Activated T-helper 17 cell treated with anti-CD3 and anti-CD28 coated beads, Interleukin-2, amount 50 U/mL, for 72 hours (primary cell): ENCODE measurements around the gene SLC34A1. TPM values are rescaled to one million over a fixed set of nuclear protein-coding genes. Genes with fewer than 3 reads are reported as not detected.
A peak's percentile ranks its signal among the peaks of the same experiment; 100 is the strongest.

Source experiments
- ATAC-seq: fragments of 150-1000 bp; cut with Tn5 transposase; replicated peaks from 2 replicates; pipeline ENCODE4 v1.10.0; 2021; ENCODE audit warnings: mild to moderate bottlenecking, moderate library complexity
- H3K27ac Mint-ChIP-seq: one replicate; pipeline ENCODE4 v1.8.0; 2022; ENCODE audit warnings: mixed read lengths
- H3K27me3 Mint-ChIP-seq: one replicate; pipeline ENCODE4 v1.8.0; 2022; ENCODE audit warnings: mixed read lengths
- H3K36me3 Mint-ChIP-seq: one replicate; pipeline ENCODE4 v1.8.0; 2022; ENCODE audit warnings: low read depth, mild to moderate bottlenecking, mixed read lengths
- H3K4me1 Mint-ChIP-seq: one replicate; pipeline ENCODE4 v1.8.0; 2022; ENCODE audit warnings: mixed read lengths
- H3K4me3 Mint-ChIP-seq: one replicate; pipeline ENCODE4 v1.8.0; 2022; ENCODE audit warnings: mild to moderate bottlenecking, mixed read lengths
- H3K9me3 Mint-ChIP-seq: one replicate; pipeline ENCODE4 v1.8.0; 2022; ENCODE audit warnings: mixed read lengths
- total RNA-seq, 2 donors: library from RNA; stranded (reverse); gene quantifications; one replicate each; pipeline ENCODE4 v1.2.3, GENCODE V29; 2022

The SLC34A1 gene
- total RNA-seq, 2 donors from 2014 or later: 0.56 to 1.1 TPM

DNA sequence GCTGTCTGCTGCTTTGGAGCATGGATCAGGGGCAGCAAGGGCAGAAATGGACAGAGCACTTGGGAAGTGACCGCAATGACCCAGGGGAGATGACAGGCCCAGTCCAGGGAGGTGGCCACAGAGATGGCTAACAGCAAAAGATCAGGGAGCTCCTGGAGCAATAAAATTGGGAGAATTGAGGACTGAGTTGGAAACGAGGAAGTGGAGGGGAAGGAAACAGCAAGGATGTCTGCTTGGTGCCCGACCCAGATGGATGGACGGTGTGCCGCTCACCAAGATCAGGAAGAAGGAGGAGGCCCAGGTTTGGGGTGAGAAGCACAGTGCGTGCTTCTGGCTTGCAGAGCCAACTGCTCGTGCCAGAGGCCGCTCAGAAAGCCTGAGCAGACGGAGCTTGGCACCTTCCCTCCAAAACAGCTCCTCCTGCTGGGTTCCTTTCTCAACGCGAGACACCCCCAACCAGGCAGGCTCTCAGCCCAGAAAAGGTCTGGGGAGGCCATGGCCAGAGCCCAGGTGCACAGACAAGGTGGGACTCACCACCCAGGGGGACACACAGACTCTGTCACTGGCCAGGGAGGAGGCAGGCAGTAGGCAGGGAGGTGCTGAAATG, 1.7 kb upstream of the SLC34A1 start:
- peak overlapping the region; percentile 3 for H3K27ac Mint-ChIP-seq
- H3K4me1 Mint-ChIP-seq: peaks cover 19% of the 10 kb centered on the region
- H3K9me3 Mint-ChIP-seq: no peaks in the 10 kb centered on the region
- H3K4me3 Mint-ChIP-seq: no peak overlapping the region
- H3K27me3 Mint-ChIP-seq: no peaks in the 10 kb centered on the region
- H3K36me3 Mint-ChIP-seq: no peaks in the 10 kb centered on the region
- no peak for ATAC-seq

- H3K27me3 Mint-ChIP-seq: no peaks in the 10 kb centered on the region
- H3K4me1 Mint-ChIP-seq: peaks cover 22% of the 10 kb centered on the region
- no peak overlapping the region for H3K27ac Mint-ChIP-seq
- no peaks in the 10 kb centered on the region for H3K9me3 Mint-ChIP-seq
- no peak for ATAC-seq
- H3K4me3 Mint-ChIP-seq: no peak overlapping the region
- no peaks in the 10 kb centered on the region for H3K36me3 Mint-ChIP-seq
Measured at GRCh38 chr5:177383181-177383580, 1.1 kb upstream of the SLC34A1 start.

DNA sequence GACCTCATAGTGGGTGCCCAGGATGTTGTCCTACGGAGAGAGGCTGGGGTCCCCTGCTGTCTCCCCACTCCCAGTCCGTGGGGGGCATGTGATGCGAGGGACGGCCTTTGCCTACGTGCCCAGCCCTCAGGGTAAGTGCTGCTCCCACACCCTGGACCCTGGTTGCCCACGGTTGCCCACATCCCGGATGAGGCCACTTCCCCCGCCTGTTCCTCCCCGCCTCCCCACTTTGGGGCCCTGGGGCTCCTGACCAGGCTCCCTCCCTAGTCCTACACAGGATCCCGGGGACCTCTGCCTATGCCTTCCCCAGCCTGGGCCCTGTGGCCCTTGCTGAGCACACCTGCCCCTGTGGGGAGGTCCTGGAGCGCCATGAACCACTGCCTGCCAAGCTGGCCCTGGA, 1.5 kb downstream of the SLC34A1 start:
- no peak overlapping the region for H3K27ac Mint-ChIP-seq
- H3K9me3 Mint-ChIP-seq: no peaks in the 10 kb centered on the region
- H3K4me3 Mint-ChIP-seq: peak overlapping the region; percentile 43
- ATAC-seq: no peak
- no peaks in the 10 kb centered on the region for H3K27me3 Mint-ChIP-seq
- peaks cover 34% of the 10 kb centered on the region for H3K4me1 Mint-ChIP-seq
- no peaks in the 10 kb centered on the region for H3K36me3 Mint-ChIP-seq

DNA sequence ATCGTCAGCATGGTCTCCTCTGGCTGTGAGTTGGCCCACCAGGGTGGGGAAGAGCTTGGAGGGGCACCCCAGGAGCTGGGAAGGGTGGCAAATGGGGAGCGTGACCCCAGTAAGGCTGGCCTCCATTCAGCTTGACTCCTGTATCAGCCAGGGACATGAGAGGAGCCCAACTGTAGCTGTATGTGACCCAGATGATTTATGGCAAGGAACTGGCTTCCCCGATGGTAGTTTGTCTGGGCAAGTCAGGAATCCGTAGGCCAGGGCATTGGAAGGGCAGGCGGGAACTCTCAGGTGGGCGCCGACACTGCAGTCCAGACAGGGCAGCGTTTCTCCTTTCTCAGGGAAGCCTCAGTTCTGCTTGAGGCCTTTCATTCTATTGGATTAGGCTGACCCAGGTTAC, 2.3 kb downstream of the SLC34A1 start:
- ATAC-seq: no peak
- H3K4me1 Mint-ChIP-seq: peaks cover 41% of the 10 kb centered on the region

DNA sequence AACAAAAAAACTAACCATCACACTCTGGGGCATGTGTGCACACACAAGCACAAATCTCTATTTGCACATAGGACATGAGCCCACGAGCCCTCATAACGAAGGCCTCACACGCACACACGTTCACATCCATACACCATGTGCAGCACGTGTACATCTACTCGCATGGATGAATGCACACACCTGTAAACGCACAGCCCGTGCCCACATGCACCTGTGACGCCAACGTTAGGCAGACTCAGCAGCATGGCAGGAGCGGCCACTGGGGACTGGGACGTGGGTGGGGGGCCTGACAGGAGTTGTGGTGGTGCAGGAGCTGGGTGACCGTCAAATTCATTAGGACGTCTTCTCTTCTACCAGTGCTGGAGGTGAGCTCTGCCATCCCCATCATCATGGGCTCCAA, 3.2 kb downstream of the SLC34A1 start:
- no peak overlapping the region for H3K4me3 Mint-ChIP-seq

More for the DNA sequence above, 2.3 kb downstream of the SLC34A1 start:
- Mint-ChIP-seq H3K36me3 (no peaks in the 10 kb centered on the region), H3K4me3 (no peak overlapping the region), H3K27me3 (no peaks in the 10 kb centered on the region), H3K27ac (no peak overlapping the region), H3K9me3 (no peaks in the 10 kb centered on the region)

DNA sequence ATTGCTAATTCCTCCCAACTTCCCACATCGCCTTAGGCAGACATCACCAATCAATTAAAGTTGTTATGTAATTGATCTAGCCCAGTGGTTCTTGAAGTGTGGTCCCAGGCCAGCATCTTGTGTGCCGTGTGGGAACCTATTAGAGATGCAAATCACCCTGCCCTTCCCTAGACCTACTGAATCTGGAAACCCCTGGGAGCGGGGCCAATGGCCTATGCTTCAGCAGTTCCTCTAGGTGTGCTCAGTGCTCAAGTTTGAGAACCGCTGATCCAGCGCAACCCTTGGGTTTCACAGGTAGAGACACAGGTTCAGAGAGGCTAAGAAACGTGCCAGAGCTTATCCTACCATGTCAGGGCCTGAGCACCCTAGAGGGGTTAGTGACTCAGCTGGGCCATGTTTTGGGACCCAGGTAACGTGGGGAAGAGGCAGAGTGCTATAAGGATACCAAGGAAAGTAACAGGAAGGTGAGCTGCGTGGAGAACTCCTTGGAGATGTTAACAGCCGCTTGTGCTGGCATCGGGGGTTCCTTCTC, 4.4 kb downstream of the SLC34A1 start:
- H3K4me1 Mint-ChIP-seq: peaks cover 41% of the 10 kb centered on the region
- no peaks in the 10 kb centered on the region for H3K9me3 Mint-ChIP-seq
- H3K27me3 Mint-ChIP-seq: no peaks in the 10 kb centered on the region
- ATAC-seq: no peak
- peak overlapping the region; percentile 26 for H3K27ac Mint-ChIP-seq
- H3K36me3 Mint-ChIP-seq: no peaks in the 10 kb centered on the region
- H3K4me3 Mint-ChIP-seq: peak overlapping the region; percentile 40

More for the DNA sequence above, 3.2 kb downstream of the SLC34A1 start:
- no peaks in the 10 kb centered on the region for H3K36me3 Mint-ChIP-seq
- no peaks in the 10 kb centered on the region for H3K9me3 Mint-ChIP-seq
- H3K4me1 Mint-ChIP-seq: peaks cover 41% of the 10 kb centered on the region
- H3K27me3 Mint-ChIP-seq: no peaks in the 10 kb centered on the region
- H3K27ac Mint-ChIP-seq: no peak overlapping the region
- no peak for ATAC-seq

- Mint-ChIP-seq H3K4me1 (peaks cover 41% of the 10 kb centered on the region), H3K27ac (peak overlapping the region; percentile 26), H3K9me3 (no peaks in the 10 kb centered on the region), H3K36me3 (no peaks in the 10 kb centered on the region), H3K4me3 (peak overlapping the region; percentile 40), H3K27me3 (no peaks in the 10 kb centered on the region)
- ATAC-seq: peak; percentile 85
Measured at GRCh38 chr5:177389241-177390169, 5.3 kb downstream of the SLC34A1 start.

- H3K27me3 Mint-ChIP-seq: no peaks in the 10 kb centered on the region
- peak overlapping the region; percentile 26 for H3K27ac Mint-ChIP-seq
- H3K9me3 Mint-ChIP-seq: no peaks in the 10 kb centered on the region
- no peaks in the 10 kb centered on the region for H3K36me3 Mint-ChIP-seq
- H3K4me3 Mint-ChIP-seq: peak overlapping the region; percentile 40
- H3K4me1 Mint-ChIP-seq: peaks cover 35% of the 10 kb centered on the region
- peak; percentile 53 for ATAC-seq
Measured at GRCh38 chr5:177390363-177391300, 6.4 kb downstream of the SLC34A1 start.

DNA sequence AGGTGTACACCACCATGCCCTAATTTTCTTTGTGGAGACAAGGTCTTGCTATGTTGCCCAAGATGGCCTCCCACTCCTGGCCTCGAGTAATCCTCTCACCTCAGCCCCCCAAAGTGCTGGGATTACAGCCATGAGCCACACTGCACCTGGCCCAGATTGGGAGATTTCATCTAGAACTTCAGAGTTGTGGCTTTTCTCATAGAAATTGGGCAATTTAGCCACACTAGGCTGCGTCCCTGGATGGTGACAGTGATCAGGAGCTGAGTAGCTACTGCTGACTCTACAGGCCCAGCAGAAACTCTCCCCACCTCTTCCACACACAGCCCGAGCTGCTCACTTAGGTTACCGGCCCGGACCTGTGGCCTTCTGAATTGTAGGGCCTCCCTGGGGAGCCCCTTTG, 8.5 kb downstream of the SLC34A1 start:
- Mint-ChIP-seq H3K27ac (peak overlapping the region; percentile 67), H3K4me1 (peaks cover 35% of the 10 kb centered on the region), H3K9me3 (no peaks in the 10 kb centered on the region), H3K4me3 (no peak overlapping the region), H3K36me3 (no peaks in the 10 kb centered on the region), H3K27me3 (no peaks in the 10 kb centered on the region)
- no peak for ATAC-seq

DNA sequence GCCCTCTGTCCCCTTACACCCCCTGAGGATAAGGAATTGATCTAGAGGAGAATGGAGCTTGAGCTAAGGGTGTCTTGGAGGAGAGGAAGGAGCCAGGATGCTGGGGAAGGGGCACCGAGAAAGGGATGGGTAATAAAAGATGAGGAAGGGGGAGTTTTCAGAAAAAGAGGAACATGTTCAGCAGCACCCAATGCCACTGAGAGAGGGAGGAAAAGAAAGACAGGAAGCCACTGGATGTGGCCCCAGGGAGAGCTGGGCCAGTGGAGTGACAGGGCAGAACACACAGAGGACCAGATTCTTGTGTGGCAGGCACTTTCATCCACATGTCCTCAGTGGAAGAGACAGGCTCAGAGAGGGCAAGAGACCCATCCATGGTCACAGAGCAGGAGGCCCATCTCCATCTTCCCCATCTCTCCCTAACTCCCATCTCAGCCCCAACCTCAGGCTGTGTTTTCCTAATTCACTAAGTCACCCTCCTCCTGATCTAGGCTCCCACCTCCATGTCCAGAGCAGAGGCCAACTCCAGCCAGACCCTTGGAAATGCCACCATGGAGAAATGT, 9.1 kb downstream of the SLC34A1 start:
- H3K4me1 Mint-ChIP-seq: peaks cover 32% of the 10 kb centered on the region
- H3K9me3 Mint-ChIP-seq: no peaks in the 10 kb centered on the region
- no peaks in the 10 kb centered on the region for H3K27me3 Mint-ChIP-seq

GRCh38 chr5:177393990-177394389, 9.8 kb downstream of the SLC34A1 start:
- Mint-ChIP-seq H3K27me3 (no peaks in the 10 kb centered on the region), H3K9me3 (no peaks in the 10 kb centered on the region), H3K27ac (no peak overlapping the region), H3K36me3 (no peaks in the 10 kb centered on the region), H3K4me1 (peaks cover 25% of the 10 kb centered on the region), H3K4me3 (no peak overlapping the region)
- ATAC-seq: no peak

More for the DNA sequence above, 9.1 kb downstream of the SLC34A1 start:
- Mint-ChIP-seq H3K27ac (peak overlapping the region; percentile 67), H3K4me3 (no peak overlapping the region), H3K36me3 (no peaks in the 10 kb centered on the region)
- ATAC-seq: no peak

- H3K4me1 Mint-ChIP-seq: peaks cover 5% of the 10 kb centered on the region
- no peak overlapping the region for H3K4me3 Mint-ChIP-seq
- H3K36me3 Mint-ChIP-seq: no peaks in the 10 kb centered on the region
- H3K27ac Mint-ChIP-seq: no peak overlapping the region
- H3K9me3 Mint-ChIP-seq: no peaks in the 10 kb centered on the region
- no peaks in the 10 kb centered on the region for H3K27me3 Mint-ChIP-seq
- no peak for ATAC-seq
Measured at GRCh38 chr5:177396078-177396477, 11.8 kb downstream of the SLC34A1 start.

DNA sequence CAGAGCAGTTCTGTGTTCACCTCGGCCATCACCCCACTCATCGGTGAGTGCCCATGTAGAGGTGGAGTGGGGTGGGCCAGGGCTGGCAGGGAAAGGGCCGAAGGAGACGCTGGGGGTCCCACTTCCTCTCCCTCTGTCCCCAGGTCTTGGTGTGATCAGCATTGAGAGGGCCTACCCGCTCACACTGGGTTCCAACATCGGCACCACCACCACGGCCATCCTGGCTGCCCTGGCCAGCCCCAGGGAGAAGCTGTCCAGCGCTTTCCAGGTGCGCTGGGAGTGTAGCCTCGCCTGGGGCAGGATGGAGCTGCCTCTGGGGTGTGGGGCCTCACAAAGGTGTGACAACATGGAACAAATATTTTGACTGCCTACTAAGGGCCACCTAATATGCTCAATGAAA, 12.6 kb downstream of the SLC34A1 start:
- Mint-ChIP-seq H3K4me3 (no peak overlapping the region), H3K27ac (no peak overlapping the region), H3K36me3 (no peaks in the 10 kb centered on the region), H3K4me1 (no peaks in the 10 kb centered on the region), H3K9me3 (no peaks in the 10 kb centered on the region), H3K27me3 (no peaks in the 10 kb centered on the region)
- ATAC-seq: no peak
